Glomerular visceral epithelial cell (primary cell): ENCODE data around the gene DMRT3.

Experiments used
- DNase-seq: peaks from one replicate; pipeline ENCODE4 v3.0.0-alpha.2; 2016; ENCODE audit errors: extremely low spot score

DMRT3 gene

GRCh38 chr9:976258-976942 lies at the start of gene DMRT3:
DMRT3 (plus strand) TSS chr9:976655; CDS start chr9:977002, 347 bp downstream.
- no peak for DNase-seq

GRCh38 chr9:926976-927375 lies 49.5 kb upstream of the DMRT3 start:
- DNase-seq = no peak

- DNase-seq = peak; percentile 20
Measured at GRCh38 chr9:928363-929042, 48.0 kb upstream of the DMRT3 start.

GRCh38 chr9:929719-930118 lies 46.7 kb upstream of the DMRT3 start:
- no peak for DNase-seq

GRCh38 chr9:933356-933755 lies 43.1 kb upstream of the DMRT3 start:
- no peak for DNase-seq

- DNase-seq = no peak
Measured at GRCh38 chr9:935348-935965, 41.0 kb upstream of the DMRT3 start.

- no peak for DNase-seq
Measured at GRCh38 chr9:942805-943580, 33.5 kb upstream of the DMRT3 start.

GRCh38 chr9:947985-948384 lies 28.5 kb upstream of the DMRT3 start:
- DNase-seq = no peak

- DNase-seq = no peak
Measured at GRCh38 chr9:948497-948896, 28.0 kb upstream of the DMRT3 start.

- no peak for DNase-seq
Measured at GRCh38 chr9:950139-950538, 26.3 kb upstream of the DMRT3 start.

GRCh38 chr9:952546-952945 lies 23.9 kb upstream of the DMRT3 start:
- no peak for DNase-seq

GRCh38 chr9:959105-959504 lies 17.4 kb upstream of the DMRT3 start:
- DNase-seq = no peak

GRCh38 chr9:959914-960313 lies 16.5 kb upstream of the DMRT3 start:
- no peak for DNase-seq

GRCh38 chr9:962023-962422 lies 14.4 kb upstream of the DMRT3 start:
- DNase-seq = no peak

GRCh38 chr9:965497-965896 lies 11.0 kb upstream of the DMRT3 start:
- no peak for DNase-seq

GRCh38 chr9:966870-967269 lies 9.6 kb upstream of the DMRT3 start:
- DNase-seq = no peak

GRCh38 chr9:967436-967835 lies 9.0 kb upstream of the DMRT3 start:
- no peak for DNase-seq

GRCh38 chr9:967903-968641 lies 8.4 kb upstream of the DMRT3 start:
- no peak for DNase-seq

- no peak for DNase-seq
Measured at GRCh38 chr9:969310-970150, 6.9 kb upstream of the DMRT3 start.

- no peak for DNase-seq
Measured at GRCh38 chr9:970151-970996, 6.1 kb upstream of the DMRT3 start.
